Uterus (tissue), 2 donors: ENCODE results near the gene HDLBP.

Experiments used
- POLR2A ChIP-seq, 2 donors: fragments of 450-650 bp; IDR thresholded peaks; one replicate each; pipeline ENCODE4 v1.6.1; 2016; ENCODE audit warnings: antibody characterized with exemption in 2 of 2, mild to moderate bottlenecking in 1 of 2, moderate library complexity in 1 of 2
- TF ChIP-seq, protein P1 (sequence below), 4 experiments: fragments of 200-600 bp in 2 of 4; fragments of 450-650 bp in 2 of 4; sonication (generic) in 2 of 4; IDR thresholded peaks; one replicate each; pipeline ENCODE4 v1.5.1; 2016 to 2019; ENCODE audit warnings: antibody characterized with exemption in 4 of 4, mild to moderate bottlenecking in 2 of 4, moderate library complexity in 1 of 4

DNA sequence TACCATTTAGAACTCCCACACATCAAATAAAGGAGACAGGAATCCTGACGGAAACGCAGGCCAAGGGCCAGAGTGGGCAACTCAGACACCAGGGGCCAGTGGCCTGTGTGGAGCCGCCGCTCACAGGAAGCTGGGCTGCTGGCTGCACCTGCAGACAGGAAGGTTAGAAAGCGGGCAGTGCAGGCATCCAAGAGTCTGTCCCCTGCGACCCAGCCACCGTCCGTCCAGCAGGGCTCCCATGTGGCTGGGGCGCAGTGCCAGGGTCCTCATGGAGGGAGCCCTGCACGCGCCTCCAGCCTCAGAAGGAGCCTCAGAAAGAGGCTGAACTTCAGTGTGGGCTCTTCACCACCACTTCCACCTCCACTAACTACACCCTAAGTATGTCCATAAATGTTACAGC is 129.5 kb downstream of the HDLBP start:
- no peak for TF ChIP-seq POLR2A (IDR thresholded peaks at IDR 0.05)
- TF ChIP-seq, protein P1, sequence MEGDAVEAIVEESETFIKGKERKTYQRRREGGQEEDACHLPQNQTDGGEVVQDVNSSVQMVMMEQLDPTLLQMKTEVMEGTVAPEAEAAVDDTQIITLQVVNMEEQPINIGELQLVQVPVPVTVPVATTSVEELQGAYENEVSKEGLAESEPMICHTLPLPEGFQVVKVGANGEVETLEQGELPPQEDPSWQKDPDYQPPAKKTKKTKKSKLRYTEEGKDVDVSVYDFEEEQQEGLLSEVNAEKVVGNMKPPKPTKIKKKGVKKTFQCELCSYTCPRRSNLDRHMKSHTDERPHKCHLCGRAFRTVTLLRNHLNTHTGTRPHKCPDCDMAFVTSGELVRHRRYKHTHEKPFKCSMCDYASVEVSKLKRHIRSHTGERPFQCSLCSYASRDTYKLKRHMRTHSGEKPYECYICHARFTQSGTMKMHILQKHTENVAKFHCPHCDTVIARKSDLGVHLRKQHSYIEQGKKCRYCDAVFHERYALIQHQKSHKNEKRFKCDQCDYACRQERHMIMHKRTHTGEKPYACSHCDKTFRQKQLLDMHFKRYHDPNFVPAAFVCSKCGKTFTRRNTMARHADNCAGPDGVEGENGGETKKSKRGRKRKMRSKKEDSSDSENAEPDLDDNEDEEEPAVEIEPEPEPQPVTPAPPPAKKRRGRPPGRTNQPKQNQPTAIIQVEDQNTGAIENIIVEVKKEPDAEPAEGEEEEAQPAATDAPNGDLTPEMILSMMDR (IDR thresholded peaks at IDR 0.05), result no peak
